ENCODE results near the gene TRMT44. TPM values are rescaled to one million over a fixed set of nuclear protein-coding genes. Genes with fewer than 3 reads are reported as not detected.

Gene TRMT44
- total RNA-seq, 1 experiment from 2014 or later, result 22.9 TPM

DNA sequence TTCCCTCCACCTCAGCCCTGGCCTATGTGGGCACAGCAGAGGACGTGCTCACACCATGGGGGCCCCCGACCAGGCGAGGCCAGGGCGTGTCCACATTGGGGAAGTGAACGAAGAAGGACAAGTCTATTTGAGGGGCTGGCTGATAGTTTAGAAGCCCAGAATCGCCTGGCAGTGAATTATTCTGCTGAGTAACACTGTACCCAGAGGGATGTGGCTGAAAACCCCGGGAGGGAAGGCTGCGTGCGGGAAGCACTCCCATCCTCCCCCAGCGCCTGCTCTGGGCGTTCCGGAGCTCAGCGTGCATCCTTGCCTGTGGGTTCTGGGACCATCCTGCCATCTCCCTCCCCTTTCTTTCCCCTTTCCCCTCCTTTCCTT is 66.6 kb downstream of the TRMT44 start:
- POLR2A ChIA-PET (ENCODE audit: low non-redundant PET), result no interaction called here
- H3K27ac ChIP-seq (ENCODE audit: low read depth, low read length, poor library complexity, severe bottlenecking), result no peak overlapping the region
- H3K4me1 ChIP-seq (ENCODE audit: insufficient read depth, low read length, poor library complexity, severe bottlenecking), result no peaks in the 10 kb centered on the region
- TF ChIP-seq CTCF (conservative IDR thresholded peaks at IDR 0.05; ENCODE audit: low read depth, low read length) (no peak), EZH2 (IDR thresholded peaks at IDR 0.05; ENCODE audit: borderline replicate concordance, low read depth, low read length, poor library complexity, severe bottlenecking) (no peak)
- DNase-seq (ENCODE audit: low spot score), result no peak
- no TSS peak for BruUV-seq (replicated peaks)
- no peaks in the 10 kb centered on the region for H3K9me3 ChIP-seq (ENCODE audit: low read depth, low read length, poor library complexity, severe bottlenecking)
- CTCF ChIA-PET, result no interaction called here
- intact Hi-C loops (cut with micrococcal nuclease; ENCODE audit: unreplicated experiment), result no loop called here
- H3K36me3 ChIP-seq (ENCODE audit: insufficient read depth, low read length, poor library complexity, severe bottlenecking), result no peaks in the 10 kb centered on the region
- peaks cover 15% of the 10 kb centered on the region for H3K27me3 ChIP-seq (replicated peaks; ENCODE audit: insufficient read depth, low read depth, low read length, poor library complexity)
- no peak overlapping the region for H3K4me3 ChIP-seq (ENCODE audit: low read depth, low read length, poor library complexity, severe bottlenecking)

DNA sequence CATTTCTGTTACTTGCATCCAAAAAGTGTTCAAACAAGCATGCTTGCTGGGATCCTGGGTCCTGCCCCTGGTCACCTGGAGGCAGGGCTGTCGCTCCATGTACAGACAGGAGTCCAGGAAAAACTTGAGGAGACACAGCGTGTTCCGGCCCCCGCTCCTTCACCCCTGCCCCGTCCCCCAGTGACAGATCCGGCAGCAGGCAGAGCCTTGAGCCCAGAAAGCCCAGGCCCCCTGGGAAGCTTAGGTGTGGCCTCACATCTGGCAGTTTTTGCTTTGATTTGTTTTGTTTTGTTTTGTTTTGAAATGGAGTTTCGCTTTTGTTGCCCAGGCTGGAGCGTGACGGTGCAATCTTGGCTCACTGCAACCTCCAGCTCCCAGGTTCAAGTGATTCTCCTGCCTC is 67.0 kb downstream of the TRMT44 start:
- TF ChIP-seq CTCF (conservative IDR thresholded peaks at IDR 0.05; ENCODE audit: low read depth, low read length), result no peak
- TF ChIP-seq EZH2 (IDR thresholded peaks at IDR 0.05; ENCODE audit: borderline replicate concordance, low read depth, low read length, poor library complexity, severe bottlenecking), result no peak
- intact Hi-C loops (cut with micrococcal nuclease; ENCODE audit: unreplicated experiment), result no loop called here
- H3K4me1 ChIP-seq (ENCODE audit: insufficient read depth, low read length, poor library complexity, severe bottlenecking), result no peaks in the 10 kb centered on the region
- H3K27me3 ChIP-seq (replicated peaks; ENCODE audit: insufficient read depth, low read depth, low read length, poor library complexity), result peaks cover 15% of the 10 kb centered on the region
- H3K9me3 ChIP-seq (ENCODE audit: low read depth, low read length, poor library complexity, severe bottlenecking), result no peaks in the 10 kb centered on the region
- BruUV-seq (replicated peaks), result no TSS peak
- ChIA-PET POLR2A (ENCODE audit: low non-redundant PET) (no interaction called here), CTCF (no interaction called here)
- DNase-seq (ENCODE audit: low spot score), result no peak
- H3K27ac ChIP-seq (ENCODE audit: low read depth, low read length, poor library complexity, severe bottlenecking), result no peak overlapping the region
- H3K4me3 ChIP-seq (ENCODE audit: low read depth, low read length, poor library complexity, severe bottlenecking), result no peak overlapping the region
- H3K36me3 ChIP-seq (ENCODE audit: insufficient read depth, low read length, poor library complexity, severe bottlenecking), result no peaks in the 10 kb centered on the region

DNA sequence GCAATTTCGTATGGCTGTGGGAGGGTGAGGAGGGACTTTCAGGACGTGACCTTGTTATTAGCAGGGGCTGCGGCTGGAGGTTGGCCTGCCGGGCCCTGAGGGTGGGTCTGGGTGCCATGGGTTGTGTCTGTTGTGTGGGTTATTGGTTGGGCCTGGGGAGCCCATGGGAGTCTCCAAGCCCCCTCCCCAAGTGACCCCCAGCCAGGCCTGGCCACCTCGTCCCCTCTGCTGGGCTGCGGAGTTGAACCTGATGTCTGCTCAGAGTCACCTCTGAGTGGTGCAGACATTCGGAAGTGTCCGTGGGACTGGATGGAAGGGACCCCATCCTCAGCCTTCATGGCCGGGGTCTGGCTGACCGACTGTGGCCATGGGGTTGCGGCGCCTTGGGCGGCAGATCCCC is 67.7 kb downstream of the TRMT44 start:
- intact Hi-C loops (cut with micrococcal nuclease; ENCODE audit: unreplicated experiment), result no loop called here
- peaks cover 11% of the 10 kb centered on the region for H3K27me3 ChIP-seq (replicated peaks; ENCODE audit: insufficient read depth, low read depth, low read length, poor library complexity)
- no peaks in the 10 kb centered on the region for H3K36me3 ChIP-seq (ENCODE audit: insufficient read depth, low read length, poor library complexity, severe bottlenecking)
- no peak for DNase-seq (ENCODE audit: low spot score)
- ChIA-PET CTCF (no interaction called here), POLR2A (ENCODE audit: low non-redundant PET) (no interaction called here)
- no peaks in the 10 kb centered on the region for H3K4me1 ChIP-seq (ENCODE audit: insufficient read depth, low read length, poor library complexity, severe bottlenecking)
- no peak overlapping the region for H3K27ac ChIP-seq (ENCODE audit: low read depth, low read length, poor library complexity, severe bottlenecking)
- TF ChIP-seq CTCF (conservative IDR thresholded peaks at IDR 0.05; ENCODE audit: low read depth, low read length), result no peak
- no peak for TF ChIP-seq EZH2 (IDR thresholded peaks at IDR 0.05; ENCODE audit: borderline replicate concordance, low read depth, low read length, poor library complexity, severe bottlenecking)
- BruUV-seq (replicated peaks), result no TSS peak
- no peak overlapping the region for H3K4me3 ChIP-seq (ENCODE audit: low read depth, low read length, poor library complexity, severe bottlenecking)
- H3K9me3 ChIP-seq (ENCODE audit: low read depth, low read length, poor library complexity, severe bottlenecking), result no peaks in the 10 kb centered on the region

All from A673 (cell line).